ENCODE measurements around the gene PRAC2.

Gene PRAC2

GRCh38 chr17:48725004-48725287, 2.0 kb downstream of the PRAC2 start:
- H4K20me1 ChIP-seq (ENCODE audit: control insufficient read depth, insufficient read depth, low read depth, low read length) = no peaks in the 10 kb centered on the region
- no peaks in the 10 kb centered on the region for H3K9me2 ChIP-seq (replicated peaks; ENCODE audit: control insufficient read depth, low read length)
- peak overlapping the region; percentile 50 for H3K4me2 ChIP-seq (ENCODE audit: low read length)
- H3K4me1 ChIP-seq (ENCODE audit: control insufficient read depth, low read length) = peaks cover 17% of the 10 kb centered on the region
- H3K79me2 ChIP-seq (ENCODE audit: control insufficient read depth, low read length) = no peaks in the 10 kb centered on the region
- TF ChIP-seq CTCF (IDR thresholded peaks at IDR 0.05; ENCODE audit: low read depth, low read length, poor library complexity, severe bottlenecking) = no peak
- no peak for TF ChIP-seq EZH2phosphoT487 (IDR thresholded peaks at IDR 0.05; ENCODE audit: borderline replicate concordance, low read length)
- H3K27ac ChIP-seq (ENCODE audit: low read depth, low read length) = no peak overlapping the region
- no peaks in the 10 kb centered on the region for H3K36me3 ChIP-seq (ENCODE audit: control insufficient read depth, low read length)
- H3F3A ChIP-seq (ENCODE audit: control insufficient read depth, insufficient read depth) = no peaks in the 10 kb centered on the region
- no peak overlapping the region for H3K4me3 ChIP-seq (ENCODE audit: low read length)
- no peaks in the 10 kb centered on the region for H3K9me3 ChIP-seq (ENCODE audit: control insufficient read depth, insufficient read depth, low read length)
- H3K27me3 ChIP-seq (ENCODE audit: control insufficient read depth, low read length) = peaks cover 67% of the 10 kb centered on the region

GRCh38 chr17:48725288-48726064, 2.5 kb downstream of the PRAC2 start:
- Histone ChIP-seq H3K36me3 (ENCODE audit: control insufficient read depth, low read length) (no peaks in the 10 kb centered on the region), H4K20me1 (ENCODE audit: control insufficient read depth, insufficient read depth, low read depth, low read length) (no peaks in the 10 kb centered on the region), H3K27ac (ENCODE audit: low read depth, low read length) (no peak overlapping the region), H3K4me3 (ENCODE audit: low read length) (no peak overlapping the region), H3K9me2 (replicated peaks; ENCODE audit: control insufficient read depth, low read length) (no peaks in the 10 kb centered on the region), H3K9me3 (ENCODE audit: control insufficient read depth, insufficient read depth, low read length) (no peaks in the 10 kb centered on the region), H3K4me2 (ENCODE audit: low read length) (no peak overlapping the region), H3F3A (ENCODE audit: control insufficient read depth, insufficient read depth) (no peaks in the 10 kb centered on the region), H3K4me1 (ENCODE audit: control insufficient read depth, low read length) (peaks cover 17% of the 10 kb centered on the region), H3K27me3 (ENCODE audit: control insufficient read depth, low read length) (peaks cover 73% of the 10 kb centered on the region), H3K79me2 (ENCODE audit: control insufficient read depth, low read length) (no peaks in the 10 kb centered on the region)
- TF ChIP-seq EZH2phosphoT487 (IDR thresholded peaks at IDR 0.05; ENCODE audit: borderline replicate concordance, low read length) (no peak; the same call in 1 of the 2 replicates), CTCF (IDR thresholded peaks at IDR 0.05; ENCODE audit: low read depth, low read length, poor library complexity, severe bottlenecking) (no peak)

- Histone ChIP-seq H3K79me2 (ENCODE audit: control insufficient read depth, low read length) (no peaks in the 10 kb centered on the region), H3K27me3 (ENCODE audit: control insufficient read depth, low read length) (peaks cover 77% of the 10 kb centered on the region), H3K27ac (ENCODE audit: low read depth, low read length) (no peak overlapping the region), H3K4me3 (ENCODE audit: low read length) (no peak overlapping the region), H3F3A (ENCODE audit: control insufficient read depth, insufficient read depth) (no peaks in the 10 kb centered on the region), H4K20me1 (ENCODE audit: control insufficient read depth, insufficient read depth, low read depth, low read length) (no peaks in the 10 kb centered on the region), H3K4me1 (ENCODE audit: control insufficient read depth, low read length) (peaks cover 17% of the 10 kb centered on the region), H3K36me3 (ENCODE audit: control insufficient read depth, low read length) (no peaks in the 10 kb centered on the region), H3K4me2 (ENCODE audit: low read length) (no peak overlapping the region), H3K9me2 (replicated peaks; ENCODE audit: control insufficient read depth, low read length) (no peaks in the 10 kb centered on the region), H3K9me3 (ENCODE audit: control insufficient read depth, insufficient read depth, low read length) (no peaks in the 10 kb centered on the region)
- TF ChIP-seq EZH2phosphoT487 (IDR thresholded peaks at IDR 0.05; ENCODE audit: borderline replicate concordance, low read length) (no peak), CTCF (IDR thresholded peaks at IDR 0.05; ENCODE audit: low read depth, low read length, poor library complexity, severe bottlenecking) (no peak)
Observed at GRCh38 chr17:48726114-48726915, 3.3 kb downstream of the PRAC2 start.

All from DOHH2 (cell line).